Ovary (tissue), 9 donors: ENCODE results near the gene LIFR. TPM values are rescaled to one million over a fixed set of nuclear protein-coding genes. Genes with fewer than 3 reads are reported as not detected.

ENCODE experiments used
- DNase-seq, 5 donors: peaks; one replicate each; pipeline ENCODE4 v3.0.0-alpha.2; 2019 to 2020
- H3K27ac ChIP-seq, 2 donors: fragments of 200-600 bp; one replicate each; pipeline versions ENCODE4 v1.5.1 to v1.8.0; 2019 to 2022
- H3K27me3 ChIP-seq: fragments of 200-600 bp; one replicate; pipeline ENCODE4 v1.8.0; 2022
- H3K36me3 ChIP-seq: fragments of 200-600 bp; sonication (generic); one replicate; pipeline ENCODE4 v1.5.1; 2019
- H3K4me1 ChIP-seq: one replicate; pipeline ENCODE4 v1.8.1; 2013; ENCODE audit warnings: mild to moderate bottlenecking, moderate library complexity; ENCODE audit not compliant: insufficient read depth
- H3K4me3 ChIP-seq: fragments of 200-600 bp; sonication (generic); one replicate; pipeline ENCODE4 v1.5.1; 2017
- H3K9me3 ChIP-seq, 2 donors: fragments of 200-600 bp in 1 of 2; sonication (generic) in 1 of 2; one replicate each; pipeline versions ENCODE4 v1.5.1 to v1.8.1; 2013 to 2019; ENCODE audit warnings: mild to moderate bottlenecking in 1 of 2, moderate library complexity in 1 of 2
- EP300 ChIP-seq: sonication (generic); formaldehyde crosslinking; IDR thresholded peaks from one replicate; pipeline ENCODE4 v1.6.1; 2017; ENCODE audit warnings: antibody characterized with exemption
- POLR2A ChIP-seq: fragments of 450-650 bp; IDR thresholded peaks from one replicate; pipeline ENCODE4 v1.6.1; 2017; ENCODE audit warnings: antibody characterized with exemption, mild to moderate bottlenecking, moderate library complexity
- WGBS, 3 donors: extraction: QIAGEN DNeasy Blood & Tissue Kit in 1 of 3; methylation state at CpG; one replicate each; pipeline versions ENCODE4 v1.1.5 to v1.1.7; 2013 to 2017; 5-methylcytosine and 5-hydroxymethylcytosine counted together
- intact Hi-C, 4 donors: fragments of 100-400 bp; cut with DNase I; formaldehyde crosslinking; loops; one replicate each; pipeline versions ENCODE4 v1.11.0 to v1.15.1; 2022 to 2023
- polyA plus RNA-seq, 2 donors: library from polyadenylated mRNA; stranded (reverse); fragments of 200-250 nt in 1 of 2; fragments of 350-450 nt in 1 of 2; fragmentation: Illumina TruSeq in 1 of 2; extraction: RNeasy Lipid Tissue Mini Kit (QIAGEN cat#74804) in 1 of 2; gene quantifications; one replicate each; pipeline ENCODE4 v1.2.3, GENCODE V29; 2013 to 2014
- total RNA-seq, 7 donors: library from RNA; depleted of rRNA in 2 of 7; stranded (reverse); fragments of >200 nt in 2 of 7; fragmentation: NEBNext Ultra II Directional in 3 of 7; extraction: Animal tissue kit (Norgen Biotek cat#: 25700) in 3 of 7; gene quantifications; one replicate each; pipeline versions ENCODE4 v1.1.0 to v1.2.4, GENCODE V29; 2016 to 2023
- TF ChIP-seq, protein P1 (sequence below), 3 donors: fragments of 450-650 bp in 2 of 3; fragments of 200-600 bp in 1 of 3; IDR thresholded peaks; one replicate each; pipeline versions ENCODE4 v1.5.1 to v1.8.0; 2016 to 2022; ENCODE audit warnings: antibody characterized with exemption in 3 of 3, mild to moderate bottlenecking in 1 of 3
- donor health status: DM: no; HTN: no; CAD: no; lungs with moderate emphysema.
- donor health status: DM: no; HTN: no; CAD: no.
- donor health status: Bipolar disorder and iron deficiency.
- donor health status: DM: yes; HTN: yes; CAD: no.
- donor health status: DM: no; HTN: no; CAD: no.
- donor health status: DM: yes; HTN: yes; CAD: no.

The LIFR gene
- total and polyA plus RNA-seq, 9 donors, result 17.3 to 143 (median 89.3) TPM

- TF ChIP-seq EP300 (no peak), POLR2A (no peak)
- TF ChIP-seq, protein P1, sequence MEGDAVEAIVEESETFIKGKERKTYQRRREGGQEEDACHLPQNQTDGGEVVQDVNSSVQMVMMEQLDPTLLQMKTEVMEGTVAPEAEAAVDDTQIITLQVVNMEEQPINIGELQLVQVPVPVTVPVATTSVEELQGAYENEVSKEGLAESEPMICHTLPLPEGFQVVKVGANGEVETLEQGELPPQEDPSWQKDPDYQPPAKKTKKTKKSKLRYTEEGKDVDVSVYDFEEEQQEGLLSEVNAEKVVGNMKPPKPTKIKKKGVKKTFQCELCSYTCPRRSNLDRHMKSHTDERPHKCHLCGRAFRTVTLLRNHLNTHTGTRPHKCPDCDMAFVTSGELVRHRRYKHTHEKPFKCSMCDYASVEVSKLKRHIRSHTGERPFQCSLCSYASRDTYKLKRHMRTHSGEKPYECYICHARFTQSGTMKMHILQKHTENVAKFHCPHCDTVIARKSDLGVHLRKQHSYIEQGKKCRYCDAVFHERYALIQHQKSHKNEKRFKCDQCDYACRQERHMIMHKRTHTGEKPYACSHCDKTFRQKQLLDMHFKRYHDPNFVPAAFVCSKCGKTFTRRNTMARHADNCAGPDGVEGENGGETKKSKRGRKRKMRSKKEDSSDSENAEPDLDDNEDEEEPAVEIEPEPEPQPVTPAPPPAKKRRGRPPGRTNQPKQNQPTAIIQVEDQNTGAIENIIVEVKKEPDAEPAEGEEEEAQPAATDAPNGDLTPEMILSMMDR (IDR thresholded peaks at IDR 0.05), result no peak
- H3K27me3 ChIP-seq, result no peaks in the 10 kb centered on the region
- WGBS, 3 donors, result 48 to 55% (median 49%) methylated on average over 11 to 12 of the region's 12 CpGs
- H3K36me3 ChIP-seq, result no peaks in the 10 kb centered on the region
- intact Hi-C loops, result loop anchor here in 1 of 4 donors (10.0 kb wide), 1 partner anchor 87 kb away; the partner anchor contains the start of gene LIFR
- no peaks in the 10 kb centered on the region for H3K9me3 ChIP-seq
- peak overlapping the region; percentile 86 to 94 for H3K27ac ChIP-seq
- H3K4me1 ChIP-seq, result peaks cover 49% of the 10 kb centered on the region
- no peak overlapping the region for H3K4me3 ChIP-seq
- peak in 4 of 5 donors; percentile 40 to 74 (median 52) for DNase-seq
These were observed 88.2 kb downstream of the LIFR start for GRCh38 chr5:38468202-38468673.

- Histone ChIP-seq H3K4me1 (peaks cover 49% of the 10 kb centered on the region), H3K27me3 (no peaks in the 10 kb centered on the region), H3K36me3 (no peaks in the 10 kb centered on the region), H3K27ac (peak overlapping the region; percentile 86 to 94), H3K9me3 (no peaks in the 10 kb centered on the region), H3K4me3 (peak overlapping the region; percentile 7)
- WGBS, 3 donors, result 3 to 5% (median 3%) methylated on average over 22 of the region's 22 CpGs
- TF ChIP-seq EP300, result peak; percentile 57
- TF ChIP-seq, protein P1 (IDR thresholded peaks at IDR 0.05), result no peak
- intact Hi-C loops, result loop anchor here in 2 of 4 donors (2.0 to 10.0 kb wide), 2 partner anchors 87 to 89 kb away; partner anchors contain the start of gene LIFR (in 2 of the 2)
- peak; percentile 79 to 90 (median 87) for DNase-seq
These were observed 88.9 kb downstream of the LIFR start for GRCh38 chr5:38467353-38468040.

GRCh38 chr5:38466424-38467189 is 89.8 kb downstream of the LIFR start:
- intact Hi-C loops, result loop anchor here in 2 of 4 donors (2.0 to 10.0 kb wide), 2 partner anchors 88 to 90 kb away; partner anchors contain the start of gene LIFR (in 2 of the 2)
- 15 to 19% (median 17%) methylated on average over 24 of the region's 24 CpGs for WGBS, 3 donors
- no peaks in the 10 kb centered on the region for H3K27me3 ChIP-seq
- peak; percentile 95 for TF ChIP-seq EP300
- TF ChIP-seq, protein P1 (IDR thresholded peaks at IDR 0.05), result no peak
- H3K27ac ChIP-seq, result peak overlapping the region; percentile 86 to 94
- no peaks in the 10 kb centered on the region for H3K9me3 ChIP-seq
- H3K4me1 ChIP-seq, result peaks cover 49% of the 10 kb centered on the region
- no peaks in the 10 kb centered on the region for H3K36me3 ChIP-seq
- peak; percentile 95 to 98 (median 97) for DNase-seq
- H3K4me3 ChIP-seq, result no peak overlapping the region

- Histone ChIP-seq H3K27me3 (no peaks in the 10 kb centered on the region), H3K4me3 (no peak overlapping the region), H3K36me3 (no peaks in the 10 kb centered on the region), H3K4me1 (peaks cover 49% of the 10 kb centered on the region), H3K27ac (peak overlapping the region; percentile 86 to 94), H3K9me3 (no peaks in the 10 kb centered on the region)
- intact Hi-C loops, result loop anchor here in 2 of 4 donors (2.0 to 10.0 kb wide), 2 partner anchors 89 to 91 kb away; partner anchors contain the start of gene LIFR (in 2 of the 2)
- WGBS, 3 donors, result 73 to 78% (median 76%) methylated on average over 9 of the region's 9 CpGs
- TF ChIP-seq EP300 (no peak), POLR2A (peak; percentile 18)
- TF ChIP-seq, protein P1 (IDR thresholded peaks at IDR 0.05), result no peak
- DNase-seq, result no peak
These were observed 90.6 kb downstream of the LIFR start for GRCh38 chr5:38465702-38466423.
